K562 (cell line): ENCODE results near the gene TNFSF13. TPM values are rescaled to one million over a fixed set of nuclear protein-coding genes. Genes with fewer than 3 reads are reported as not detected.
A peak's percentile ranks its signal among the peaks of the same experiment; 100 is the strongest.

ENCODE experiments used
- FIP1L1 ChIP-seq: fragments of 200-400 bp; formaldehyde crosslinking; IDR thresholded peaks from 2 replicates; pipeline ENCODE4 v1.6.1; 2018; ENCODE audit warnings: mild to moderate bottlenecking, low read depth, low read length; ENCODE audit not compliant: poor library complexity, severe bottlenecking
- FOS ChIP-seq: IDR thresholded peaks from 3 replicates; pipeline ENCODE4 v1.6.1; 2011; ENCODE audit not compliant: insufficient read length; ENCODE audit errors: extremely low read depth
- HMG20B ChIP-seq: fragments of 250-450 bp; sonication (Bioruptor Pico); IDR thresholded peaks from 2 replicates; pipeline ENCODE4 v1.5.0; 2021; ENCODE audit warnings: mild to moderate bottlenecking
- IRF9 ChIP-seq: fragments of 450-650 bp; IDR thresholded peaks from 2 replicates; pipeline ENCODE4 v1.6.1; 2016; ENCODE audit warnings: missing biosample characterization, missing genetic modification characterization
- KDM4B ChIP-seq, 2 experiments: fragments of 450-650 bp in 1 of 2; sonication (generic) in 1 of 2; IDR thresholded peaks; 2 replicates each; pipeline ENCODE4 v1.6.1; 2016 to 2017; ENCODE audit warnings: borderline replicate concordance in 2 of 2, antibody characterized with exemption in 1 of 2, low read depth in 1 of 2, mild to moderate bottlenecking in 1 of 2
- LCOR ChIP-seq: sonication (generic); formaldehyde crosslinking; IDR thresholded peaks from 2 replicates; pipeline ENCODE4 v1.8.0; 2022; ENCODE audit warnings: mild to moderate bottlenecking, missing genetic modification reagents
- NKRF ChIP-seq: fragments of 450-650 bp; IDR thresholded peaks from 2 replicates; pipeline ENCODE4 v1.6.1; 2016; ENCODE audit warnings: borderline replicate concordance
- NR2C1 ChIP-seq, 2 experiments: fragments of 450-650 bp; IDR thresholded peaks; 2 replicates each; pipeline ENCODE4 v1.6.1; 2017; ENCODE audit warnings: mild to moderate bottlenecking in 2 of 2, antibody characterized with exemption in 1 of 2, inconsistent platforms in 1 of 2, missing compliant biosample characterization in 1 of 2, missing genetic modification characterization in 1 of 2
- POLR2H ChIP-seq: IDR thresholded peaks from 2 replicates; pipeline ENCODE4 v1.6.1; 2016; ENCODE audit warnings: missing genetic modification characterization, low read depth, mild to moderate bottlenecking, control low read depth, missing compliant biosample characterization, moderate library complexity
- PREB ChIP-seq: sonication (generic); formaldehyde crosslinking; IDR thresholded peaks from 2 replicates; pipeline ENCODE4 v1.8.1; 2023; ENCODE audit warnings: mild to moderate bottlenecking, missing genetic modification reagents
- RBBP5 ChIP-seq: fragments of 200-600 bp; sonication (generic); IDR thresholded peaks from 2 replicates; pipeline ENCODE4 v1.6.1; 2012; ENCODE audit warnings: borderline replicate concordance, mild to moderate bottlenecking, low read length, control low read depth, inconsistent platforms; ENCODE audit not compliant: insufficient read depth, poor library complexity, severe bottlenecking
- SMARCB1 ChIP-seq: IDR thresholded peaks from 2 replicates; pipeline ENCODE4 v1.6.1; 2011; ENCODE audit warnings: improper control_type of control experiment, low read depth; ENCODE audit not compliant: insufficient read length
- SRF ChIP-seq, 2 experiments: fragments of 250-450, 450-650 bp in 1 of 2; sonication (Bioruptor Pico) in 1 of 2; sonication (generic) in 1 of 2; formaldehyde crosslinking; IDR thresholded peaks; 2 replicates each; pipeline versions ENCODE4 v1.5.0 to v1.5.1; 2020 to 2022; ENCODE audit warnings: mild to moderate bottlenecking in 1 of 2, missing genetic modification reagents in 1 of 2
- THAP7 ChIP-seq: fragments of 250-450 bp; sonication (Bioruptor Pico); IDR thresholded peaks from 2 replicates; pipeline ENCODE4 v1.5.0; 2021
- XRCC3 ChIP-seq: fragments of 450-650 bp; IDR thresholded peaks from 2 replicates; pipeline ENCODE4 v1.6.1; 2017; ENCODE audit warnings: mild to moderate bottlenecking, moderate library complexity
- ZNF512 ChIP-seq: IDR thresholded peaks from 2 replicates; pipeline ENCODE4 v1.6.1; 2016; ENCODE audit warnings: missing genetic modification characterization, missing compliant biosample characterization
- ZNF76 ChIP-seq: fragments of 250-450 bp; sonication (Bioruptor Pico); IDR thresholded peaks from 2 replicates; pipeline ENCODE4 v1.4.0; 2020; ENCODE audit warnings: mild to moderate bottlenecking, moderate library complexity, borderline replicate concordance
- ZSCAN32 ChIP-seq: fragments of 450-650 bp; formaldehyde crosslinking; IDR thresholded peaks from 2 replicates; pipeline ENCODE4 v1.4.0; 2020; ENCODE audit warnings: mild to moderate bottlenecking, moderate library complexity
- polyA plus RNA-seq, 8 experiments: library from polyadenylated mRNA; depleted of rRNA in 4 of 8; stranded (reverse) in 5 of 8; unstranded in 3 of 8; fragments of >200 nt; fragmentation: Nextera tagmentation in 2 of 8; fragmentation: Illumina TruSeq in 1 of 8; extraction: Ambion mirVana in 2 of 8; extraction: Trizol in 1 of 8; gene quantifications; 2 replicates each; pipeline versions ENCODE4 v1.2.1 to v1.2.3, GENCODE V29; 2011 to 2014; ENCODE audit warnings: inconsistent platforms in 1 of 8, missing spikeins in 1 of 8
- total RNA-seq, 7 experiments: library from RNA; depleted of rRNA in 6 of 7; stranded (reverse); fragments of >200 nt in 6 of 7; fragmentation: Illumina TruSeq in 2 of 7; extraction: Trizol in 2 of 7; gene quantifications; 2 replicates each; pipeline versions ENCODE4 v1.2.1 to v1.2.3, GENCODE V29; 2011 to 2021; ENCODE audit warnings: low replicate concordance in 1 of 7

TNFSF13 gene
- total and polyA plus RNA-seq, 9 of the 15 experiments (the other 6 are each of a cell fraction or from before 2014, with no cell fraction given): 0.04 to 0.51 (median 0.19) TPM; not detected in 1

GRCh38 chr17:7583253-7584109 lies 24.9 kb downstream of the TNFSF13 start, which contains the start of gene MPDU1 (continued):
- TF ChIP-seq FIP1L1 (no peak), THAP7 (CRISPR knock-in tag) (peak; percentile 47; the same call in 1 of the 2 replicates), POLR2H (peak; percentile 95), HMG20B (no peak), RBBP5 (peak; percentile 22), ZNF512 (tag) (no peak), NR2C1 (IDR thresholded peaks at IDR 0.05) (peak; percentile 59; the same call in 1 of the 2 replicates), NR2C1 (tag; IDR thresholded peaks at IDR 0.05) (peak; percentile 43; the same call in 1 of the 2 replicates), IRF9 (tag) (peak; percentile 48; the same call in 1 of the 2 replicates), PREB (CRISPR knock-in tag) (no peak), NKRF (peak; percentile 46; the same call in 1 of the 2 replicates), LCOR (peak; percentile 67; the same call in 1 of the 2 replicates), XRCC3 (no peak), SMARCB1 (no peak), ZSCAN32 (CRISPR knock-in tag) (no peak), FOS (no peak), SRF (CRISPR knock-in tag; IDR thresholded peaks at IDR 0.05) (no peak), ZNF76 (0 out of 2 replicates have a peak, but pooled peaks have one; percentile 19), KDM4B (IDR thresholded peaks at IDR 0.05; ENCODE audit: borderline replicate concordance in 2 of 2, low read depth in 1 of 2) (peak in 1 of 2 experiments; percentile 58; a peak in 1 of 4 replicates)
